HG03457 (cell line): ENCODE results near the gene GRIA4.
"Not testable (repeated sequence)": the region's sequence is repeated elsewhere in the genome, so short reads cannot be mapped to it uniquely, and the experiment has no call there.

Experiments
- ATAC-seq: cut with Tn5 transposase; IDR thresholded peaks from one replicate; pipeline ENCODE4 v1.9.1; 2021; ENCODE audit warnings: moderate number of reproducible peaks; ENCODE audit not compliant: unreplicated experiment

Gene GRIA4

GRCh38 chr11:105785850-105786249 lies 176.0 kb downstream of the GRIA4 start:
- ATAC-seq = not testable (repeated sequence)

- no peak for ATAC-seq
These were observed 176.9 kb downstream of the GRIA4 start for GRCh38 chr11:105786741-105787140.

GRCh38 chr11:105789579-105790420 lies 179.9 kb downstream of the GRIA4 start:
- ATAC-seq = no peak

GRCh38 chr11:105790840-105791239 lies 181.0 kb downstream of the GRIA4 start:
- ATAC-seq = no peak

GRCh38 chr11:105793092-105793491 lies 183.2 kb downstream of the GRIA4 start:
- ATAC-seq = no peak

- ATAC-seq = no peak
These were observed 189.4 kb downstream of the GRIA4 start for GRCh38 chr11:105799263-105799662.

GRCh38 chr11:105799728-105800462 lies 190.0 kb downstream of the GRIA4 start:
- no peak for ATAC-seq

GRCh38 chr11:105802390-105802789 lies 192.5 kb downstream of the GRIA4 start:
- no peak for ATAC-seq

GRCh38 chr11:105811242-105811641 lies 201.4 kb downstream of the GRIA4 start:
- no peak for ATAC-seq

- ATAC-seq = no peak
These were observed 211.5 kb downstream of the GRIA4 start for GRCh38 chr11:105821372-105821771.

GRCh38 chr11:105821781-105822180 lies 211.9 kb downstream of the GRIA4 start:
- ATAC-seq = no peak

GRCh38 chr11:105823495-105824033 lies 213.7 kb downstream of the GRIA4 start:
- ATAC-seq = no peak

- ATAC-seq = no peak
These were observed 214.7 kb downstream of the GRIA4 start for GRCh38 chr11:105824457-105825013.

- ATAC-seq = no peak
These were observed 215.3 kb downstream of the GRIA4 start for GRCh38 chr11:105825141-105825540.

- ATAC-seq = no peak
These were observed 218.0 kb downstream of the GRIA4 start for GRCh38 chr11:105827906-105828305.

- peak; percentile 93 for ATAC-seq
These were observed 219.2 kb downstream of the GRIA4 start for GRCh38 chr11:105829084-105829483.

- ATAC-seq = no peak
These were observed 224.6 kb downstream of the GRIA4 start for GRCh38 chr11:105834461-105834860.

- no peak for ATAC-seq
These were observed 229.0 kb downstream of the GRIA4 start for GRCh38 chr11:105838668-105839384.

- no peak for ATAC-seq
These were observed 230.5 kb downstream of the GRIA4 start for GRCh38 chr11:105840391-105840790.

- ATAC-seq = no peak
These were observed 242.5 kb downstream of the GRIA4 start for GRCh38 chr11:105852403-105852802.

- no peak for ATAC-seq
These were observed 244.4 kb downstream of the GRIA4 start for GRCh38 chr11:105854269-105854668.
